ENCODE data around the gene REEP1.

- TF ChIP-seq, protein P1, sequence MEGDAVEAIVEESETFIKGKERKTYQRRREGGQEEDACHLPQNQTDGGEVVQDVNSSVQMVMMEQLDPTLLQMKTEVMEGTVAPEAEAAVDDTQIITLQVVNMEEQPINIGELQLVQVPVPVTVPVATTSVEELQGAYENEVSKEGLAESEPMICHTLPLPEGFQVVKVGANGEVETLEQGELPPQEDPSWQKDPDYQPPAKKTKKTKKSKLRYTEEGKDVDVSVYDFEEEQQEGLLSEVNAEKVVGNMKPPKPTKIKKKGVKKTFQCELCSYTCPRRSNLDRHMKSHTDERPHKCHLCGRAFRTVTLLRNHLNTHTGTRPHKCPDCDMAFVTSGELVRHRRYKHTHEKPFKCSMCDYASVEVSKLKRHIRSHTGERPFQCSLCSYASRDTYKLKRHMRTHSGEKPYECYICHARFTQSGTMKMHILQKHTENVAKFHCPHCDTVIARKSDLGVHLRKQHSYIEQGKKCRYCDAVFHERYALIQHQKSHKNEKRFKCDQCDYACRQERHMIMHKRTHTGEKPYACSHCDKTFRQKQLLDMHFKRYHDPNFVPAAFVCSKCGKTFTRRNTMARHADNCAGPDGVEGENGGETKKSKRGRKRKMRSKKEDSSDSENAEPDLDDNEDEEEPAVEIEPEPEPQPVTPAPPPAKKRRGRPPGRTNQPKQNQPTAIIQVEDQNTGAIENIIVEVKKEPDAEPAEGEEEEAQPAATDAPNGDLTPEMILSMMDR (IDR thresholded peaks at IDR 0.05; ENCODE audit: insufficient read depth, low read length, poor library complexity, severe bottlenecking) = no peak
- TF ChIP-seq EZH2phosphoT487 (conservative IDR thresholded peaks at IDR 0.05; ENCODE audit: low read length) = no peak
Observed at GRCh38 chr2:86225581-86225980, 111.8 kb downstream of the REEP1 start.
